Body of pancreas (tissue), 4 donors: ENCODE data around the gene FHOD3. TPM values are rescaled to one million over a fixed set of nuclear protein-coding genes. Genes with fewer than 3 reads are reported as not detected.

Experiments used
- ATAC-seq: fragments of 150-250 bp; one replicate; pipeline ENCODE4 v1.9.1; 2016
- DNase-seq, 4 donors: peaks; one replicate each; pipeline ENCODE4 v3.0.0-alpha.2; 2019
- H3K27ac ChIP-seq, 4 donors: fragments of 200-600 bp; sonication (generic); 1 replicate in 3 of 4; 2 replicates in 1 of 4; pipeline versions ENCODE4 v1.5.1 to v1.6.1; 2016 to 2019; ENCODE audit warnings: mild to moderate bottlenecking in 1 of 4, mixed read lengths in 1 of 4, moderate library complexity in 1 of 4
- H3K27me3 ChIP-seq, 2 donors: fragments of 200-600 bp; sonication (generic); one replicate each; pipeline ENCODE4 v1.6.0; 2016; ENCODE audit warnings: mild to moderate bottlenecking in 1 of 2
- H3K36me3 ChIP-seq, 2 donors: fragments of 200-600 bp; sonication (generic); replicated peaks in 1 of 2; 2 replicates each; pipeline ENCODE4 v1.5.1; 2016; ENCODE audit warnings: low read depth in 2 of 2; ENCODE audit not compliant: insufficient read depth in 1 of 2
- H3K4me1 ChIP-seq: fragments of 200-600 bp; sonication (generic); one replicate; pipeline ENCODE4 v1.6.0; 2016
- H3K4me3 ChIP-seq, 2 donors: fragments of 200-600 bp; sonication (generic); 1 replicate in 1 of 2; 2 replicates in 1 of 2; pipeline ENCODE4 v1.5.1; 2016 to 2019
- H3K9me3 ChIP-seq, 3 donors: fragments of 200-600 bp; sonication (generic); 1 replicate in 2 of 3; 2 replicates in 1 of 3; pipeline ENCODE4 v1.5.1; 2016
- POLR2A ChIP-seq, 3 donors: fragments of 450-650 bp; IDR thresholded peaks; one replicate each; pipeline ENCODE4 v1.6.1; 2016; ENCODE audit warnings: antibody characterized with exemption in 3 of 3, mild to moderate bottlenecking in 2 of 3
- WGBS, 2 donors: methylation state at CpG; one replicate each; pipeline ENCODE4 v1.1.5; 2017; 5-methylcytosine and 5-hydroxymethylcytosine counted together
- intact Hi-C: fragments of 100-400 bp; cut with DNase I; formaldehyde crosslinking; loops from one replicate; pipeline ENCODE4 v1.15.1; 2023
- total RNA-seq, 2 donors: library from RNA; depleted of rRNA; stranded (reverse); fragments of >200 nt; gene quantifications; one replicate each; pipeline ENCODE4 v1.1.0, GENCODE V29; 2016
- TF ChIP-seq, protein P1 (sequence below), 7 experiments: fragments of 450-650 bp in 4 of 7; fragments of 200-600 bp in 3 of 7; sonication (generic) in 3 of 7; IDR thresholded peaks; one replicate each; pipeline ENCODE4 v1.5.1; 2016 to 2019; ENCODE audit warnings: antibody characterized with exemption in 7 of 7

FHOD3 gene
- total RNA-seq, 2 donors from 2014 or later: 0.52 to 2.0 TPM

DNA sequence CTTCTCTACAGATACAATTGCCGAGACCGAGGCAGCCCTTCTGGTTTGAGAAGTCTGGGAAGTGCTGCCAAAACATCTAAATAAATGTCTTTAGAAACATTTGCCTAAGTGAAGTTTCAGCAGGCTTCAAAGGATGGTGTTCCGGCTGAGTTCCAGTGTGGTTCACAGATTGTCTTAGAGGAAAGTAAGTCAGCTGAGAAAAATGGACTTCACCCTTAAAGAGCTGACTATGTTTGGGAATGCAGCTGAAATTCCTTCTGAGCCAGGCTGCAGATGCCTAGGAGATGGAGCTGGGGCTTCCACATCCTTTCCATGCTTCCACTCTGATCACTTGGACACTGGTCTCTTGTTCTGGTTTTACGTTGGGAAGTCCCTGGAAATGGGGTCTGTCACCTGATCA, 83.6 kb downstream of the FHOD3 start:
- no peak for DNase-seq
- 80 to 94% methylated on average over 4 of the region's 4 CpGs for WGBS, 2 donors
- Histone ChIP-seq H3K27me3 (no peaks in the 10 kb centered on the region), H3K27ac (no peak overlapping the region), H3K36me3 (no peaks in the 10 kb centered on the region), H3K4me3 (no peak overlapping the region), H3K4me1 (no peaks in the 10 kb centered on the region), H3K9me3 (no peaks in the 10 kb centered on the region)
- intact Hi-C loops: no loop called here
- no peak for ATAC-seq
- TF ChIP-seq, protein P1, sequence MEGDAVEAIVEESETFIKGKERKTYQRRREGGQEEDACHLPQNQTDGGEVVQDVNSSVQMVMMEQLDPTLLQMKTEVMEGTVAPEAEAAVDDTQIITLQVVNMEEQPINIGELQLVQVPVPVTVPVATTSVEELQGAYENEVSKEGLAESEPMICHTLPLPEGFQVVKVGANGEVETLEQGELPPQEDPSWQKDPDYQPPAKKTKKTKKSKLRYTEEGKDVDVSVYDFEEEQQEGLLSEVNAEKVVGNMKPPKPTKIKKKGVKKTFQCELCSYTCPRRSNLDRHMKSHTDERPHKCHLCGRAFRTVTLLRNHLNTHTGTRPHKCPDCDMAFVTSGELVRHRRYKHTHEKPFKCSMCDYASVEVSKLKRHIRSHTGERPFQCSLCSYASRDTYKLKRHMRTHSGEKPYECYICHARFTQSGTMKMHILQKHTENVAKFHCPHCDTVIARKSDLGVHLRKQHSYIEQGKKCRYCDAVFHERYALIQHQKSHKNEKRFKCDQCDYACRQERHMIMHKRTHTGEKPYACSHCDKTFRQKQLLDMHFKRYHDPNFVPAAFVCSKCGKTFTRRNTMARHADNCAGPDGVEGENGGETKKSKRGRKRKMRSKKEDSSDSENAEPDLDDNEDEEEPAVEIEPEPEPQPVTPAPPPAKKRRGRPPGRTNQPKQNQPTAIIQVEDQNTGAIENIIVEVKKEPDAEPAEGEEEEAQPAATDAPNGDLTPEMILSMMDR (IDR thresholded peaks at IDR 0.05): no peak
- no peak for TF ChIP-seq POLR2A (IDR thresholded peaks at IDR 0.05)

DNA sequence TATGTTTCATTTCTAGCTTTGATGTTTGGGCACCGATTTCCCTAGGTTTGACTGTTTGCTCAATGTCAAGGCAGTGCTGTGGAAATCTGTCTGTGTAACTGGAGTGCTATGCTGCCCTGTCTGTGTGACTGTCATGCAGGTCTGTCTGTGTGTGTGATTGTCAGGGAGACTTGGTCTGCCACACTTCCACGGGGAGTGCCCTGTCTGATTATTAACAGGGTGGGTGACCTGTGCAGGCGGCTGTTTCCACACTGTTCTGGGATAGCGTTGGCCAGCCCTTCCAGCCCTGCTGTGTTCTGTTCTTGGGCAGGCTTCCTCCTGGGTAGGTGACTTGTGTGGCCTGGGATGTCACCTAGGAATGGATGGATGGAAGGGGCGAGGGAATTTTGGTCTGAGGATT, 85.3 kb downstream of the FHOD3 start:
- no peak for TF ChIP-seq POLR2A (IDR thresholded peaks at IDR 0.05)
- TF ChIP-seq, protein P1 (IDR thresholded peaks at IDR 0.05): no peak
- Histone ChIP-seq H3K9me3 (no peaks in the 10 kb centered on the region), H3K4me1 (no peaks in the 10 kb centered on the region), H3K4me3 (no peak overlapping the region), H3K27ac (no peak overlapping the region), H3K27me3 (no peaks in the 10 kb centered on the region), H3K36me3 (no peaks in the 10 kb centered on the region)
- intact Hi-C loops: no loop called here
- ATAC-seq: no peak
- 0 to 55% methylated on average over 1 to 5 of the region's 5 CpGs for whole genome bisulfite sequencing, 2 donors
- DNase-seq: no peak

DNA sequence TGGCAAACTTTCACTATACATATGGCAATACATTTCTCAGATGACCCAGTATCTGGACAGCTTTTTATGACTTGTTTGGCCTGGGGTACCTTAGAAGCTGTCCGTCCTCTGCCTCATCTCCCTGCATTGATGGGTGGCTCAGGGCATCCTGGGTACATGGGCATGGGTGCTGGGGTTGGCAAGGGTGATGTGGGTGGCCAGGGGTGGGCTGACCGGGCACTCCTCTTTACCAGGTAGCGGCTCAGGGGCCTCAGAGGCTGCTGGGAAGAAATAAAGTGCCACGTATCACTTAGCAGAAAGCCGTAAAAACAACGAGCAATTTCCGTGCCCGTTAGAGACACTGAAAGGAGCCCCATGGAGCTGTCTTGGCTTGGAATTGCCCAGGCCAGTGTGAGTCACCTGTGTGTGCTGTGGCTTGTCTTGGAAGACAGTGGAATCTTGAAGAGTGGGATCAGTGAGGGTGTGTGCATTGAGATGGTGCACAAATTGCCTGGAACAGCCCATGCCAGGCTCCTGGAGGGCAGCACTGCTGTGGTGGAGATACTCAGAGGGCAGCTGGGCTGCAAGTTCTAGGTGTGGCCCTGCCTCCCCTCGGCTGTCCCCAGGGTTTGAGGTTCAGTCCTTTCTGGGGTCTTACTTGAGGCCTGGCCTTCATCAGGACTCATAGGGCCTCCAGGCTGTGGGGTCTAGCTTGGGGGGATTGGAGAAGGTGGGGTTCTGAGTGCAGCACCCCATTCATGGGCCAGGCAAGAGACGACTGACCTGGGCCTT, 88.8 kb downstream of the FHOD3 start:
- ATAC-seq: no peak
- TF ChIP-seq, protein P1 (IDR thresholded peaks at IDR 0.05): no peak
- TF ChIP-seq POLR2A (IDR thresholded peaks at IDR 0.05): no peak
- no peaks in the 10 kb centered on the region for H3K27me3 ChIP-seq
- H3K27ac ChIP-seq: no peak overlapping the region
- H3K36me3 ChIP-seq: no peaks in the 10 kb centered on the region
- H3K9me3 ChIP-seq: no peaks in the 10 kb centered on the region
- DNase-seq: no peak
- no peak overlapping the region for H3K4me3 ChIP-seq
- WGBS, 2 donors: 84 to 94% methylated on average over 10 of the region's 10 CpGs
- H3K4me1 ChIP-seq: no peaks in the 10 kb centered on the region
- intact Hi-C loops: no loop called here

DNA sequence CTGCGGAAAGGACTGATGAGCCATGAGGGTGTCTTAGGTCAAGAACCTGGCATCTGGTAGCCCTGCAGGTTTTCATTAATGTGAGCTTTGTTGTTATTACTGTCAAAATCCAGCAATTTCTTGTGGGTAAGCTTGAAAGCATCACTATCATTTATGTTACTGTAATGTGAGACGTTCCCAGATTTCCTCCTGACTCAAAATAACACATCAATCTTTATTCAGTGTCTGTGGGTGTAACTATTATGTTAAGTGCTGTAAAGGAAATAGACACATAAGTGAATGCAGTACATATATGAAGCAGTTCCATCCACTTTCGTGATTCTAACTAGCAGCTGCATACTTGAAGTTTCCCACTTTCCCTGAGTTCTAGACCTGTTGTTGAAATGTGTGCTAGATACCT, 89.8 kb downstream of the FHOD3 start:
- H3K36me3 ChIP-seq: no peaks in the 10 kb centered on the region
- ATAC-seq: no peak
- DNase-seq: no peak
- no peaks in the 10 kb centered on the region for H3K27me3 ChIP-seq
- no peak overlapping the region for H3K27ac ChIP-seq
- WGBS, 2 donors: 64 to 78% methylated on average over 3 of the region's 3 CpGs
- TF ChIP-seq POLR2A (IDR thresholded peaks at IDR 0.05): no peak
- TF ChIP-seq, protein P1 (IDR thresholded peaks at IDR 0.05): no peak
- no peak overlapping the region for H3K4me3 ChIP-seq
- no peaks in the 10 kb centered on the region for H3K9me3 ChIP-seq
- H3K4me1 ChIP-seq: no peaks in the 10 kb centered on the region
- intact Hi-C loops: no loop called here

DNA sequence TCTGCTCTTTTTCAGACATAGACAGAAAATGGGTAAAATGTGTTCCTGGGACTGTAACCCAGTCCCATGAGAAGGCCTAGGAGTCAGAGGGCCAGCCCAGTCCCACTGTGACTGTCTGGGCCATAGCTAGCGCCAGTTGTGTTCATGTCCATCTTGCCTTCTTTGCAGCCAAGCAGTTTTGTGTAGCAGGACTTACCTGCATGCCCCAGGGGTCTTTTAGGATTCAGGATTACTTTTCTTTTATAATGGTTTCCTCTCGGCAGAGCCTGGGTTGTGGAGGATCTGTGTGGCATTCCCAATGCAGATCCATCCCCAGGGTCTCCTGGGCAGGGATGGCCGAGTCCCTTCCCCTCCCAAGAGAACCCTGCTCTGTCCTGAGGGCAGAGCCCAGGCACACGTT, 90.8 kb downstream of the FHOD3 start:
- no peak overlapping the region for H3K27ac ChIP-seq
- intact Hi-C loops: no loop called here
- no peaks in the 10 kb centered on the region for H3K27me3 ChIP-seq
- ATAC-seq (no peak), DNase-seq (no peak)
- H3K4me3 ChIP-seq: no peak overlapping the region
- H3K36me3 ChIP-seq: no peaks in the 10 kb centered on the region
- WGBS, 2 donors: 59 to 78% methylated on average over 3 to 4 of the region's 4 CpGs
- no peak for TF ChIP-seq POLR2A (IDR thresholded peaks at IDR 0.05)
- TF ChIP-seq, protein P1 (IDR thresholded peaks at IDR 0.05): no peak
- no peaks in the 10 kb centered on the region for H3K9me3 ChIP-seq
- no peaks in the 10 kb centered on the region for H3K4me1 ChIP-seq
